Superior temporal gyrus (tissue), 1 donor: ENCODE data around the gene AGO1.
"Not testable (repeated sequence)": the region's sequence is repeated elsewhere in the genome, so short reads cannot be mapped to it uniquely, and the experiment has no call there.

ENCODE experiments used
- DNase-seq: peaks from one replicate; pipeline ENCODE4 v3.0.0-alpha.2; 2016; ENCODE audit errors: extremely low spot score

AGO1 gene

DNA sequence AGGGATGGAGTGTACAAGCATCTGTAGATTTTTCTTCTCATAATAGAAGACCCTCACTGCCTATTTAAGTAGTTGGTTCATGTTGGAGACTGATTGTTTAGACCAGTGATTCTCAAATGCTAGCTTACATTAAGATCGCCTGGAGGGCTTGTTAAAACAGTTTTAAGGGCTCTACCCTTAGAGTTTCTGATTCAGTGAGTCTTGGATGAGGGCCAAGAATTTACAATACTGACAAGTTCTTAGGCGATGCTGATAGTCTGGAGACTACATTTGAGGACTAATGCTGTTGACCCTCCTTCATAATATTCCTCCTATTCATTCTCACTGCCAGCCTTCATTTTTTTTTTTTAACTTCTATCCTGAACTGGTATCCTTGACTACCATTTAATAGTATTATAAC is 32.7 kb downstream of the AGO1 start:
- DNase-seq: no peak

DNA sequence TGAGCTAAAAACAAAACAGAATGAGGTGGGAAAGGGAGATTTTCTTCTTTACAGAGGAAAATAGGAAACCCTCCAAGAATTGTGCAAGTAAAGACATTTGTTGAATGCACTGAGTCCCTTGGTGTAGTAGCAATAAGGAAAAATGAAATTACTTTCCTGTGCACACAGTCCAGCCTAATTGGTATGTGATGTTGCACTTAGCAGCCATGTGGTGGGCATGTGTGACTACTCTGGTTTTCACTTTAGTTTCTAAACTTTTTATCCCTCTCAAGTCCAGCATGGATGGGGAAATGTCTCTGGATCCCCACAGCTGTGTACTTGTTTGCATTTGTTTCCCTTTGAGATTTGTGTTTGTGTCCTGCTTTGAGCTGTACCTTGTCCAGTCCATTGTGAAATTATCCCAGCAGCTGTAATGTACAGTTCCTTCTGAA is 40.8 kb downstream of the AGO1 start:
- no peak for DNase-seq

DNA sequence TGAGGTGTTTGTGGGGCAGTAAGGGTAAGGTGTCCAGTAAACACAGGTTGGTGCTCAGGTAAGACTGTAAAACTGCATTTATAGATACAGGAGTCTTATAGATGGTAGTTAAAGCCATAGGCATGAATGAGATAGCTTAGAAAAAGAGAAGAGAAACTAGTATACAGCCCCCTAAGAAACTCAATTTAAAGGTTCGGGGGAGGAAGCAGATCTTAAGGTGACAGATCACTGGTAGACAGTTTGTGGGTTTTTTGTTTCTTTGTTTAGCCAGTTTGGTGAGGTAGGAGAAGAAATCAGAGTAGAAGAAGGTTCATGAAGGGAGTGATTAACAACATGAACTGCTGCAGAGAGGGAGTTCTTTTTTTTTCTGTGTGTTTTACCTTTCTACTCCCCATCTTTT is 41.8 kb downstream of the AGO1 start:
- no peak for DNase-seq

DNA sequence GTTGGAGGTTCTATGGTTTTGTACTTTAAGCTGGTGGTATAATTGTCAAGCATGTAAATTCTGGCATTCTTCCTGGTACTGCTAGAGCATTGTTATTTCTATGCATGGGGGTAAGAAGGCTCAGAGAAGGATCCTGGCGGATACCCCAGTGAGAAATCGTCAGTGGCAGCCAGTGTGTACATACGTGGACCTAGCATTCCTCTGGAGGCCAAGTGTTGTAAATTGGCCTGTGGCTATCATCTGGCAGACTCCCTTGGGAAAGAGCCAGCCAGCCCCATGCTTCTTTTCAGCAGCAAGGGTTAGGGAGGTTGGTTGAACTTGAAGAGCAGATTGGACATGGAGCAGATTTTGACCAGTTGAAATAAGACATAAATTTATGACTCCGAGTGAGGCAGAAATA is 42.7 kb downstream of the AGO1 start:
- DNase-seq: no peak

DNA sequence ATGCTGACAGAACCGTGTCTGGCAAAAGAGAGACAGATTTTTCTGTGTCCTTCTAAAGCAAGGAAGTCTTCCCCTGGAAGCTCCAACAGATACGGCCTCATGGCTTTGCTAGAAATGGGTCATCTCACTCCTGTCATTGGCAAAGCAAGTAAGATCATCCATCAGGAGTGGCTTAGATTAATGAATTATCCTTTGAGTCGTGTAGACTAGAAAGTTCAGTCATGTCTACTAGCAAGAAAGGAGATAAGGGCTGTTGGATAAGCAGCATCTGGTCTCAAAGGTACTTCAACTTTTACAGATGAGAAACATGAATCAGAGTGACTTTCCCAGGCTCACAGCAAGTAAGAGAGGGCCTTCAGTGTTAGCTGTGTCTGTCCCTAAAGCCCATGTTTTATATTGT is 44.5 kb downstream of the AGO1 start:
- no peak for DNase-seq

DNA sequence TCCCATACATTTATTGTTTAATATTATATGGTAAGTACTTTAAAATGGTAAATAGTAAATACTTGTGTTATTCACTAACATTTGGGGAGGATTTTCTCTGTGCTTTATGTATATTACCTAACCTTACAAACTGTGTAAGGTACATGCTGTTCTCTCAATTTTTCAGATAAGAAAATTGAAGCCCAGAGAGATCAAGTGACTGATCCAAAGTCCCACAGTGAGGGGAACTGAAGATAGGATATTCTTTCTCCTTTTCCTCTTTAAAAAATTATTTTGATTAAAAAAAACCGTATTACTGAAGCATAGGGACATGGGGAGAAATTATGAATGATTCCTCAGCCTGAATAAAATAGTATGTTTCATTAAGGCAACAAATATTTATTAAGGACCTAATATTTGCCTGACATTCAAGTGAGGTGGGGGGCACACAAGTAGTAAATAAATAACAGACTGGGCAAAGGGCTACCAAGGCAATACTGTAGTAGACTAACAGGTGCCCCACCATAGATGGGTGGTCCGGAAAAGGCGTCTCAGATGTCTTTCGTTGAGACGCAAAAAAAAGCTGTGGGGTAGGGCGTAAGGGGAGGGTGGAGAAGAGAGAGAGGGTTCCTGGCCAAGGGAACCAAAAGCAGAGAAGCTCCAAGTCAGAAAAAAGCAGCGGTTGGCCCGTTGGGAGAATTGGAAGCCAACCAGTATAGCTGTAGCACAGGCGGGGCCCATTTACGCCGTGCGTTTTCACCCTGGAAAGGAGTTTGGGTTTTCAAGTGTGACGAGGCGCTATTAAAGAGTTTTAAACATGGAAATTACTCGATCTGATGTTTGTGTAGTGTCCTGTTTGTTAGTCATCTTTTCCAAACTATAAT is 47.0 kb downstream of the AGO1 start:
- DNase-seq: peak; percentile 73

DNA sequence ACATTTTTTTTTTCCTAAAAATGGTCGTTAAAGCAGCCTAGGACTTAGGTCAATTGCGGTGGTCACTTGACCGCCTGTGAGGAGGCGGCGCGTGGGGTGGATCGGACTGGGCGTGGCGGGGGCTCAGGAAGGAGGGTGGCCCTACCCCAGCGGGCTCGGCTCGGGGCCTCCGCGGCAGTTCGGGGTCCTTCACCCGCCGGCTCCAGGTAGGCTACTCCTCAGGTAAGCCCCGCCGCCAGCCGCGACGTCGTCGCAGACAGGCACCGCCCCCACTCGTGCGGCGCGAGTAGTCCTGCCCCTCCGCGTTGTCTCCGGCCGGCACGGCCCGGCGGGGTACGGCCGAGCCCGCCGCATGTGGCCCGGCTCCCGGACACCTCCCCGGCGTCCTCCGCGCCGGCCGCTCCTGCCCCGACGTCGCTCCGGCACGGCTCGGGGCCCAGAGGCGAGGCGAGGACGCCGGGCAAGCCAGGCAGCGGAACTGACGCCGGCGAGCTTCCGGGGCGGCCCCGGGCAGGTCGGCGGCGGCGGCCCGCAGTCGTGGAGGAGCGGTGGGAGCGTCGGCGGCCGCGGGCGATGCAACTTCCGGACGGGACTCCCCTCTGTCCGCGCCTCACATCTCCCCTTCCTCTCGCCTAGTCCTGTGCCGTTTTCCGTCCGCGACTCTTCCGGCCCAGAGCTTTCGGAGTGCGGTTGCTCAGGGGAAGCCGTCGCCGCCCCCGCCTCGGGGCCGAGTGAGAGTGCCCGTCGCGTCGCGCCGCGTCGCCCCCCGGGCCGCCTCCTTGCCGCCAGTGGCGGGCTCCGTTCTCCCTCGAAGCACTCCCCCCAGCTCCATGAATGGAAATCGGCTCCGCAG is 47.8 kb downstream of the AGO1 start, which contains the start of gene AGO3:
Gene AGO3 (plus strand): TSS at position 513 of the 853 bp plus-strand sequence. CDS start 322 bp downstream, at position 835.
- peak; percentile 79 for DNase-seq

DNA sequence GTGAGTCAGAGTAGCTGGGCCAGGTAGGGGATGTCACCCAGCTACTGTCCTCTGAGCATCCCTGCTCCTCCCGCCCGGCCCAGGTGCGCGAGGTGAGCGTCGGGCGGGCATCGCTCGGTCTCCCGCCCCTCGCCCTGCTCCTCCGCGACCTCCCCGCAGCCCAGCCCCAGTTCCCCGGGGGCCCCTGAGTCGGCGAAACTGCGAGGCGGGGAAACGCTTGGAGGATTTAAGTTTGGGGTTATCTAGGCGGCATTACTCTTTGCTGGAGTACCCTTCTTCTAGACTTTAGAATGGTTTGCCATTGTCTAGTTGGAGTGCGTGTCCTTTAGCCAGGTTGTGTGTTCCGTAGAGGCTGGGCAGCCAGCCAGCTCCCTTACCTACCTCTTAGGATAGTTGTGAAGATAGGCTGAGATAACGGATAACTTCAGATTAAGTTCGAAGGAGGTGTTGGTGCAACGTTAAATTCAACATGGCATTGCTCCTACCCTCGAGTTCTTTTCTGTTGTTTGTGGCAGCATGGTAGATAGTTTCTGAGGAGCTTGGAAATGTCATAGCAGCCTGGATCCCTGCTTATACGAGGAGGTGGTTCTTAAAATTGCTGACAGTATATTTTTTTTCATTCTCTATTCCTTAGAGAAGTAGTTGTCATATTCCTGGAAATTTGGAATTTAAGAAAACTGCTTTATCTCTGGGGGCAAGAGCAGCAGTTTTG is 48.6 kb downstream of the AGO1 start:
- DNase-seq: peak; percentile 29

DNA sequence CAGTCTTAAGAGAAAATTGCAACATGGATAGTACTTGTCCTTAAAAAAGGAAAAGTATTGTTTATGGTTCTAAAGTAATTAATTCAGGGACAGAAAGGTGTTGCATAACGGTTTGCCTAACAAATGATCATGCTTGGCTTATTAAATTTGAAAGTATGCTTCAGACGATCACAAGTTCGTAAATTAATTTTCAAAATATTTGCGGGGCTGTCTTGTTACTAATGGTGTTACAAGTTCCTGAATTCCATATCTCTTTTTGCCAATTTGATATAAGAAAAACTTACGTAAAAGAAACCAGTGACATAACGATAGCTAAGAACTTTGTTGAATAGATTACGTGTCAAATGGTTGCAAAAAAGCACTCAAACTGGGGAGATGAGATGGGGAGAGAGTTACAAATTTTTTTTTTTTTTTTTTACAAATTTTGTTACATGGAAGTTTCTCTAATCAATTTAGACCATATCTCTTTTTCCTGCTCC is 49.2 kb downstream of the AGO1 start:
- no peak for DNase-seq

DNA sequence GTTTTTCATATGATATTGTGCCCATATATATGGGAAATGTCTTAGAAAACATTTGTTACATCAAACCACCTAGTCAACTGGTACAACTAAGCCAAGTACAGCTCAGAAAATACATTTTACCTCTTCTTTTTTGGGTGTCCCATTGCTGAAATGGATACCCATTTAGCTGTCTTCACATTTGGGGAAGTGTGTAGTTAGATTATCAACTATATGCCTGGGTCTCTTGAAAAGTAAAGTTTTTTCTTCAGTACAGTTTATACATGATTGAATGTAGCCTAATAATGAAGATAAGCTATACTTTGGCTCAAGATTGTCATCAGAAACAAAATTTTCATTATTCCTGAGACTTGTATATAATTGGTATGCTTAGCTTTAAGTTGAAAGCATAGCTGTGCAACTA is 49.9 kb downstream of the AGO1 start:
- DNase-seq: no peak

DNA sequence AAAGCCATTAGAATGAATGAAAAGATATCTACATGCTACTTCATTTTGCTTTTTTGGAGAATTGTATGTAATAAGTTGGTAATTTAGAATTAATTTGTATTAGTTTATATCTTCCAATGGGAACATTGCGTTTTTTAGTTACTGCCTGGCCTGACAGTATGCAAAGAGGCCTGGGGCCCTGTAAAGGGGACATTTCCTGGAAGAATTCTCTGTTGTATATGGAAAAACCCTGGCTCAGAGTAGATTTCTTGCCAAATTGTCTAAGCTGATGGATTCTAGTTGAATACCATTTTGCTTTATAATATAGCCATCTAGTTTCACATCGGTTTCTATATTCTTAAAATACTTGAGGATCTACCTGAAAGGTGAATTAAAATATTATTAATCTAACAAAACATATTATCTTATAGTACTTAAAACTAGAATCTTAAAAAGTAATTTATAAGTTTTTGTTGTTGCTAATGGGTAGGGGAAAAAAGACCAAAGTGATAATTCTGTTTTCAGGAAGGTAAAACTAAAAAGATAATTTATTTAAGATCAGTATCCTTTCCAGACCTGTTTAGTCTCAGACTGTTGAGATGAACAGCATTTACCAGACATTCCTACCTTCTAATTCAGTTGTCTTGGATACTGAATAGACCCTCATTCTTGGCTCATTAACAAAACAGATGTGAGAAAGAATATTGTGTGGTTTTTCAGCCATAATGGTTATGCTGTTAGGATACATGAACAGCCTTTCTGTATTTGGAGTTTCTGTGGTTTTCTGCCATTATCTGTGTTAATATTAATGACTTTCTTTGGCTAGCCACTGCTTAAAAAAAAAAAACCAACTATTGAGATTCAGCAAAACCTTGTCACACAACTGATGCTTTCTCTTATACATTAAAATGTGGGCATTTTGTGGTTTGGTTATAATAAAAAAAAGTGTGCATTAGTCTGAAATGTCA is 52.7 kb downstream of the AGO1 start:
- peak; percentile 26 for DNase-seq

DNA sequence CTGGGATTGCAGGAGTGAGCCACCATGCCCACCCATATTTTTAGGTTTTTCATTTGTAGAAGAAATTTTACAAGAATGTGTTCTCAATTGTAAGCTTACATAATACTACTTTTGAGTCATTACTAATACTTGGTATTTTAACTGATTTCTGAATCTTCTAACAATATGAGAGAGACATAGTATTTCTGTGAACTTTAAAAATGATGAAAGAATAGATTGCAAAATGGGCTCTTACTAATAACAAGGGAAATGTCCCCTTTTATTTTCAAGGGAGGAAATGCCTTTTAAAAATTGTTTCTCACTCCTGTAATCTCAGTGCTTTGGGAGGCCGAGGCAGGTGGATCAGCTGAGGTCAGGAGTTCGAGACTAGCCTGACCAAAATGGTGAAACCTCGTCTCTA is 53.8 kb downstream of the AGO1 start:
- DNase-seq: no peak

DNA sequence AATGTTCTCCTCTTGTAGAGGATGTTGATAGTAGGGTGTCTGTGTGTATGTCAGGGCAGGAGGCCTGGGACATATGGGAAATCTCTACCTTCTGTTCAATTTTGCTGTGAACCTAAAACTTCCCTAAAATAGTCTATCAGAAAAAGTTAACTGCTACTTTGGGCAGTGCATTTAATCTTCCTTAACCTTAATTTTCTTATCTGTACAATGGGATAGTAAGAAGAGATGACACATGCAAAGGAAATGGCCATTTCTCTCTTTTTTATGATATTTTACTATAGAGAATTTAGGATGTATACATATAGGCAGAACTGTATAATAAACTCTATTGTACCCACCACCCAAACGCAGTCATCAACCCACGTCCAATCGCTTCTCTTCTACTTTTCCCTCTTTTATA is 56.5 kb downstream of the AGO1 start:
- no peak for DNase-seq

DNA sequence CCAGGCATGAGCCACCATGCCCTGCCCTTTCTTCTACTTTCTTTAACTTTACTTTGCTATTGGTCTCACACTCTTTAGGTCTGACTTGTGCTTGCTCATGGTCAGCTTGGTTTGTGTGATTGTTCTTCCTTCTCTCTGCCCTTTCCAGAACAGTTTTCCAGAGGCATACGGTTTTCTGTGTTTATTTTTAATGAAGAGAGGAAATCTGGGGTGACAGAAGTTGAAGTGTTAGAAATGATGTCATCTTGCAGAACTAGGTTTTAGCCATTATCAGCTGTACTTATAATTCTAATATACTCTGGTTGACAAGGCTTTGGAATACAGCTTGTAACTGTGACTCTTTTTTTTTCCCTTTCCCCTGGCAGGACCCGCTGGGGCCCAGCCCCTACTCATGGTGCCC is 62.3 kb downstream of the AGO1 start:
- no peak for DNase-seq

DNA sequence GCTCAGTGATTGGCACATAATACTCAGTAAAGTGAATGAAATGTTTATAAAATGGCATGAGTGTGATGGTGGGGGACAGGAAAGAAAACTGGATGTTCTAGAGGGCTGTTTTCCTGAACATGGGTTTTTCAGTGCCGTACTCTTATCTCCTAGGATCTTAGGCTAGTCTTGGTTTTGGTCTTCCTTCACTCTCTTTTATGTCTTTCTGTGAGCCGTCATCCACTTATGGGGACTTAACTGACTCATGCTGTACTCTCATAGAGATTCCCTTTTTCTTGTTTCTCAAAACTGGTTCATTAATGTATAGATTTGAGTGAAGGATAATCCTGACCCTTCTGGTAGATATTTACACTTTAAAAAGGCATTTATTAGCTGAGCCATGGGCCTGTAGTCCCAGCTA is 64.5 kb downstream of the AGO1 start:
- no peak for DNase-seq

DNA sequence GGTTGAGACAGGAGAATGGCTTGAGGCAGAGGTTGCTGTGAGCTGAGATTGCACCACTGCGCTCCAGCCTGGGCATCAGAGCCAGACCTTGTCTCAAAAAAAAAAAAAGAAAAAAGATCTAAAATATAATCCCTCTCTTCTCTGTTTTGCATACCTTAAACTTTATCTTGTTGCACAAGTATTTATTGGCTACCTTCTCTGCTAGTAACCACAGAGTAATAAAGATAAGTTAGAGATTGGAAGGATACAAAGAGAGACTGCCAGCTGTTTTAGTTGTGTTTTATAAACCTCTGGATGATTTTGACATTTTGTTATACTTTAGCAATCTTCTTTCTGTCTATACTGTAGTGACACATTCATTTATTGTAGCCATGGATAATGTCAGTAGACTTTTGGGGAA is 75.5 kb downstream of the AGO1 start:
- DNase-seq: no peak

DNA sequence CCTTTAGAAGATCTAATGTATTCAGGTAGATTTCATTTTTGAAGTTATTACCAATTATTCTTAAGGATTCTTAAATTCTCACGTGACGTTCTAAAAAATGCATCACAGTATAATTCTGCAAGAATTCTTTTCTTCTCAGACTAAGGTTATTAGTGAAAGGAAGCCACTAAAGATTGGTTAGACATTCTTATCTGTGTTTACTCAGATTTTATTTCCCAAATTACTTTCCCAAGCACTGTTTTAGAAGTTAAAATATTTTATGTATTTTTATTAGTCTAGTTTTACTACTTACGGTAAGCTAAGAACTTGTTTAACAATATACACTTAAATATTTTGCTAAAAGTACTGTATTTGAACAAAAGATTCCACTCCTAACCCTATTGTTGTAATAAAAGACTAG is 76.3 kb downstream of the AGO1 start:
- no peak for DNase-seq

DNA sequence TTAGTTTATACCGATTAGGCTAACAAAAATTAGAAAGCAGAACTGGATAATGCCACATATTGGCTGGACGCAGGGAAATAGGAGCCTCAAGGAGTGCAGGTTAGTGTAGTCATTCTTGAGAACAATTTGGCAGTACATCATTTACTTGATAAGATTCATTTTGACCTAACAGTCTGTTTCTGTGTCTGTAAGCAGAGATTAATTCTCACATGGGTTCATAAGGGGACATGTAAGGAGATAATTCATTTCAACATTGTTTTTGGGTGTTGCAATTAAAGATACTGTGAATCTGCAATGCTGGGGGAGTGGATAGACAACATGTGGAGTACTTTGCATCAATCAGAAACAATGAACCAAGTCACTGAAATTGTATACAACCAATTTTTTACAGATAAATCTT is 79.9 kb downstream of the AGO1 start:
- no peak for DNase-seq

DNA sequence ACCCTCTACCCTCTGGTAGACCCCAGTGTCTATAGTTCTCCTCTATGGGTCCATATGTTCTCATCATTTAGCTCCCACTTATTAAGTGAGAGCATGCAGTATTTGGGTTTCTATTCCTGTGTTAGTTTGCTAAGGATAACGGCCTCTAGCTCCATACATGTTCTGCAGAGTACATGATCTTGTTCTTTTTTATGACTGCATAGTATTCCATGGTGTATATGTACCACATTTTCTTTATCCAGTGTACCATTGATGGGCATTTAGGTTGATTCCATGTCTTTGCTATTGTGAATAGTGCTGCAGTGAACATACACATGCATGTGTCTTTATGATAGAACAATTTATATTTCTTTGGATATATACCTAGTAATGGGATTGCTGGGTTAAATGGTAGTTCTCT is 81.3 kb downstream of the AGO1 start:
- not testable (repeated sequence) for DNase-seq

DNA sequence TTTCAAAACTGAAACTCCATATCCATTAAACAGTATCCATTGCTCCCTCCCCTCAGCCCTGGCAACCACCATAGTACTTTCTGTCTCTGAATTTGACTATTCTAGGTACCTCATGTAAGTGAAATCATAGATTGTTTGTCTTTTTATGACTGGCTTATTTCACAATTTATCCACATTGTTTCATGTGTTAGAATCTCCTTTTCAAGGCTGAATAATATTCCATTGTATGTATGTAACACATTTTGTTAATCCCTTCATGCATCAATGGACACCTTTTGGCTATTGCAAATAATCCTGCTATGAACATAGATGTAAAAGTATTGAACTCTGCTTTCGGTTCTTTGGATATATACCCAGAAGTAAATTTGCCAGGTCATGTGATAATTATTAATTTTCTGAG is 85.4 kb downstream of the AGO1 start:
- DNase-seq: no peak

DNA sequence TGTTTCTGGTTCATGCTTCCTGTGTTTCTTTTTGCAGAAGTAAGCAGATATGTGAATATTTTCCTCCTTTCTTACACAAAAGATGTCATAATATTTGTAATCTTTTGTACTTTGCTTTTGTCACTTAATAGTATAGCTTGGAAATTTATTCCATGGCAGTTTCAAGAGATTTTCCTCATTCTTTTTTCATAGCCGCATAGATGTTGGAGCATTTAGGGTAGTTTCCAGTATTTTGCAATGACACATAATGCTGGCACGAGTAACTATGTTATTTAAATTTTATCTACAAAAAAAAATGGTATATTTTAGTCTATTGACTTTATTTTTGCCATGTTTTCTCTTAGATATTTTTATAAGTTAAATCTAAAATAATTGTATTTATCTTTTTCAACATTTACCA is 88.6 kb downstream of the AGO1 start:
- DNase-seq: no peak
